Measurements from ENCODE around the gene CFAP299.

Gene CFAP299

DNA sequence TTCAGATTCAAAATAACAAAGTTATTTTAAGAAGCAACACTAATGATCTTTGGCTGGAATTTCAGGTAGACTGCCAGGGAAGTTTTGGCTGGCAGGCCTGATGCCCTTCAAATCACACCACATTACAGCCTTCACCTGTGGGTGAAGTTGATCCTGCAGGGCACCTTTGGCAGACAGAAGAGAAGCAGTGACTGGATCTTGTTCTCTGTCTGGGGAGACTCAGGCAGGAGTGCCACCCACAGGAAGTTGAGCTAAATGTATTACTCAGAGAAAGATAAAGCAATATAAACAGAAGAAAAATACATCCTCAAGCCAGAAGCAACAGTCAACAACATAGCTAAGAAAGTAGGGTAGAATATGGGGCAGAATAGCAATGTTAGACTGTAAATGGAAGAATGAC lies 12.8 kb upstream of the CFAP299 start:
- H3K4me3 ChIP-seq (ENCODE audit: low read length, poor library complexity, severe bottlenecking), result no peak overlapping the region
- H3K9me3 ChIP-seq (ENCODE audit: insufficient read depth, low read depth, low read length), result no peaks in the 10 kb centered on the region
- no peaks in the 10 kb centered on the region for H4K20me1 ChIP-seq (ENCODE audit: insufficient read depth, low read length, poor library complexity, severe bottlenecking)
- no peaks in the 10 kb centered on the region for H3K36me3 ChIP-seq (ENCODE audit: insufficient read depth, low read length)
- H3K27me3 ChIP-seq (ENCODE audit: insufficient read depth, low read length, poor library complexity, severe bottlenecking), result no peaks in the 10 kb centered on the region
- H2AFZ ChIP-seq (ENCODE audit: low read length), result no peak overlapping the region
- H3F3A ChIP-seq (ENCODE audit: low read depth), result no peaks in the 10 kb centered on the region
- H3K9ac ChIP-seq (ENCODE audit: low read depth, low read length, poor library complexity, severe bottlenecking), result no peak overlapping the region
- no peak for TF ChIP-seq EZH2phosphoT487 (IDR thresholded peaks at IDR 0.05; ENCODE audit: borderline replicate concordance)
- TF ChIP-seq, protein P1, sequence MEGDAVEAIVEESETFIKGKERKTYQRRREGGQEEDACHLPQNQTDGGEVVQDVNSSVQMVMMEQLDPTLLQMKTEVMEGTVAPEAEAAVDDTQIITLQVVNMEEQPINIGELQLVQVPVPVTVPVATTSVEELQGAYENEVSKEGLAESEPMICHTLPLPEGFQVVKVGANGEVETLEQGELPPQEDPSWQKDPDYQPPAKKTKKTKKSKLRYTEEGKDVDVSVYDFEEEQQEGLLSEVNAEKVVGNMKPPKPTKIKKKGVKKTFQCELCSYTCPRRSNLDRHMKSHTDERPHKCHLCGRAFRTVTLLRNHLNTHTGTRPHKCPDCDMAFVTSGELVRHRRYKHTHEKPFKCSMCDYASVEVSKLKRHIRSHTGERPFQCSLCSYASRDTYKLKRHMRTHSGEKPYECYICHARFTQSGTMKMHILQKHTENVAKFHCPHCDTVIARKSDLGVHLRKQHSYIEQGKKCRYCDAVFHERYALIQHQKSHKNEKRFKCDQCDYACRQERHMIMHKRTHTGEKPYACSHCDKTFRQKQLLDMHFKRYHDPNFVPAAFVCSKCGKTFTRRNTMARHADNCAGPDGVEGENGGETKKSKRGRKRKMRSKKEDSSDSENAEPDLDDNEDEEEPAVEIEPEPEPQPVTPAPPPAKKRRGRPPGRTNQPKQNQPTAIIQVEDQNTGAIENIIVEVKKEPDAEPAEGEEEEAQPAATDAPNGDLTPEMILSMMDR (conservative IDR thresholded peaks at IDR 0.05; ENCODE audit: low read length), result peak; percentile 61
- H3K4me2 ChIP-seq (ENCODE audit: low read depth, low read length, poor library complexity, severe bottlenecking), result no peak overlapping the region
- no peaks in the 10 kb centered on the region for H3K9me2 ChIP-seq (replicated peaks; ENCODE audit: low read depth, low read length)
- no peaks in the 10 kb centered on the region for H3K79me2 ChIP-seq (ENCODE audit: insufficient read depth, low read length)
- no peaks in the 10 kb centered on the region for H3K4me1 ChIP-seq (ENCODE audit: insufficient read depth, low read length, poor library complexity, severe bottlenecking)

DNA sequence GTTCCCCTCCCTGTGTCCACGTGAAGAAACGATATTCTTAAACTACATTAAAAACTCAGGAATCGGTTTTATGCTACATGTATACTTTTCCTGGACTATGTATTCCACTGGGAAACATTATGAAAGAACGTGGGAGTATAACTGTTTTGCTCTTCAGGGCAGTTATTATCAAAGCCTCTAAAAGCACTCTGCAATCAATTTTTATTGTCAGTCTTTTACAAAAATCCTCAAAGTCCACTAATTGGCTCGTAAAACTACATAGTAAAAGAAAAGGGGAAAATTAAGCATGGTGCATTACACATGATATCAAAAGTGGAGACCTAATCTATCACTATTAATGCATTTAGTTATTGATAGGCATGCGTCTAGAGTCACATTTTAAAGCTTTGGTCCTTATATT lies 11.4 kb upstream of the CFAP299 start:
- no peak overlapping the region for H3K4me2 ChIP-seq (ENCODE audit: low read depth, low read length, poor library complexity, severe bottlenecking)
- no peak overlapping the region for H3K9ac ChIP-seq (ENCODE audit: low read depth, low read length, poor library complexity, severe bottlenecking)
- TF ChIP-seq, protein P1 (conservative IDR thresholded peaks at IDR 0.05; ENCODE audit: low read length), result no peak
- TF ChIP-seq EZH2phosphoT487 (IDR thresholded peaks at IDR 0.05; ENCODE audit: borderline replicate concordance), result no peak
- no peaks in the 10 kb centered on the region for H3K9me2 ChIP-seq (replicated peaks; ENCODE audit: low read depth, low read length)
- no peaks in the 10 kb centered on the region for H3K9me3 ChIP-seq (ENCODE audit: insufficient read depth, low read depth, low read length)
- H3K36me3 ChIP-seq (ENCODE audit: insufficient read depth, low read length), result no peaks in the 10 kb centered on the region
- H3K27me3 ChIP-seq (ENCODE audit: insufficient read depth, low read length, poor library complexity, severe bottlenecking), result no peaks in the 10 kb centered on the region
- H3K4me1 ChIP-seq (ENCODE audit: insufficient read depth, low read length, poor library complexity, severe bottlenecking), result no peaks in the 10 kb centered on the region
- no peak overlapping the region for H2AFZ ChIP-seq (ENCODE audit: low read length)
- no peaks in the 10 kb centered on the region for H3K79me2 ChIP-seq (ENCODE audit: insufficient read depth, low read length)
- no peak overlapping the region for H3K4me3 ChIP-seq (ENCODE audit: low read length, poor library complexity, severe bottlenecking)
- no peaks in the 10 kb centered on the region for H3F3A ChIP-seq (ENCODE audit: low read depth)
- no peaks in the 10 kb centered on the region for H4K20me1 ChIP-seq (ENCODE audit: insufficient read depth, low read length, poor library complexity, severe bottlenecking)

DNA sequence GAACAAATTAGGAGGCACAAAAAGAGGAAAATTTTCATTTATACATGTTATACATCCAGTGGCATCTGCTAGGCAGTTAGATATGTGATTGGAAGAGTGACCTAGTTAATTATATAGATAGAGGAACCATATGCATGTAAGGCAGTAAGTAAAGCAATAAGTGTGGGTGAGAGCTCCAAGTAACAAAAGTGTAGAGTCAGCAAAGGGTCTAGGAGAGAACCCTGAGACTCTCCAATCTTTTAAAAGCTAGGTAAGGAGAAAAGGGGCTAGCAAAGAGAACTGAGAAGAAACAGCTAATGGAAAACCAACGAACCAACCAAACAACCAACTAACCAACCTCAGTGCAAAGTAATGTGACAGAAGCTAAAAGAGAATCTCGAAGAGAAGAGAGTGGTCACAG lies 3.8 kb upstream of the CFAP299 start:
- Histone ChIP-seq H2AFZ (ENCODE audit: low read length) (no peak overlapping the region), H3K4me3 (ENCODE audit: low read length, poor library complexity, severe bottlenecking) (no peak overlapping the region), H3K9ac (ENCODE audit: low read depth, low read length, poor library complexity, severe bottlenecking) (no peak overlapping the region), H3K79me2 (ENCODE audit: insufficient read depth, low read length) (no peaks in the 10 kb centered on the region), H3K9me3 (ENCODE audit: insufficient read depth, low read depth, low read length) (no peaks in the 10 kb centered on the region), H3K27me3 (ENCODE audit: insufficient read depth, low read length, poor library complexity, severe bottlenecking) (no peaks in the 10 kb centered on the region), H3K36me3 (ENCODE audit: insufficient read depth, low read length) (no peaks in the 10 kb centered on the region), H4K20me1 (ENCODE audit: insufficient read depth, low read length, poor library complexity, severe bottlenecking) (no peaks in the 10 kb centered on the region), H3F3A (ENCODE audit: low read depth) (no peaks in the 10 kb centered on the region), H3K4me2 (ENCODE audit: low read depth, low read length, poor library complexity, severe bottlenecking) (no peak overlapping the region), H3K4me1 (ENCODE audit: insufficient read depth, low read length, poor library complexity, severe bottlenecking) (no peaks in the 10 kb centered on the region), H3K9me2 (replicated peaks; ENCODE audit: low read depth, low read length) (no peaks in the 10 kb centered on the region)
- TF ChIP-seq, protein P1 (conservative IDR thresholded peaks at IDR 0.05; ENCODE audit: low read length), result no peak
- TF ChIP-seq EZH2phosphoT487 (IDR thresholded peaks at IDR 0.05; ENCODE audit: borderline replicate concordance), result no peak

Data from Loucy (cell line).